ENCODE results near the gene LY6G5B. TPM values are rescaled to one million over a fixed set of nuclear protein-coding genes. Genes with fewer than 3 reads are reported as not detected.

Gene LY6G5B
- total and polyA plus RNA-seq, 2 donors (not counting 3 experiments of a cell fraction or from before 2014, with no cell fraction given), result 15.4 to 25.0 TPM

- Histone ChIP-seq H2AFZ (ENCODE audit: low read depth, low read length) (no peak overlapping the region), H3K36me3 (ENCODE audit: control insufficient read depth in 2 of 2, extremely low read depth in 1 of 2, insufficient read depth in 2 of 2, low read length in 2 of 2) (peaks cover 0 to 20% of the 10 kb centered on the region in 2 experiments), H3K4me1 (ENCODE audit: control insufficient read depth, extremely low read depth, insufficient read depth, low read length) (peaks cover 8% of the 10 kb centered on the region), H3K9me1 (replicated peaks; ENCODE audit: control insufficient read depth, extremely low read depth, insufficient read depth, low read length) (no peaks in the 10 kb centered on the region), H3K9ac (replicated peaks; ENCODE audit: extremely low read depth, insufficient read depth, low read length) (no peak overlapping the region), H3K27me3 (ENCODE audit: control insufficient read depth in 2 of 2, insufficient read depth in 2 of 2, low read length in 2 of 2) (no peaks in the 10 kb centered on the region), H3K4me2 (ENCODE audit: insufficient read depth, low read length) (no peak overlapping the region), H3K4me3 (replicated peaks in 1 of 3; ENCODE audit: insufficient read depth in 1 of 3, low read depth in 1 of 3, low read length in 3 of 3) (no peak overlapping the region), H3K27ac (ENCODE audit: insufficient read depth, low read depth, low read length) (no peak overlapping the region), H4K20me1 (replicated peaks; ENCODE audit: control insufficient read depth, extremely low read depth, insufficient read depth, low read length) (no peaks in the 10 kb centered on the region), H3K9me3 (replicated peaks; ENCODE audit: control insufficient read depth, insufficient read depth, low read length) (no peaks in the 10 kb centered on the region), H3K79me2 (ENCODE audit: control insufficient read depth, insufficient read depth, low read length) (no peaks in the 10 kb centered on the region)
- TF ChIP-seq POLR2AphosphoS5 (IDR thresholded peaks at IDR 0.05; ENCODE audit: insufficient read depth, low read depth, low read length), result no peak
- no peak for TF ChIP-seq EZH2 (IDR thresholded peaks at IDR 0.05; ENCODE audit: borderline replicate concordance, low read depth, low read length, severe bottlenecking)
- no peak for TF ChIP-seq CTCF (IDR thresholded peaks at IDR 0.05; ENCODE audit: extremely low read depth in 1 of 2, insufficient read depth in 1 of 2, low read depth in 1 of 2, low read length in 2 of 2)
- no peak for TF ChIP-seq GATA2 (IDR thresholded peaks at IDR 0.05; ENCODE audit: insufficient read depth, insufficient read length, low read depth, low read length)
- TF ChIP-seq POLR2A (IDR thresholded peaks at IDR 0.05; ENCODE audit: low read depth, low read length), result no peak
- TF ChIP-seq MAX (IDR thresholded peaks at IDR 0.05; ENCODE audit: insufficient read depth, insufficient read length), result no peak
- TF ChIP-seq JUN (IDR thresholded peaks at IDR 0.05; ENCODE audit: borderline replicate concordance, insufficient read depth, insufficient read length, low read depth), result no peak
- no peak for TF ChIP-seq MYC (IDR thresholded peaks at IDR 0.05; ENCODE audit: low read depth, low read length)
- no peak for TF ChIP-seq FOS (IDR thresholded peaks at IDR 0.05; ENCODE audit: borderline replicate concordance, insufficient read depth, low read length)
- no TSS peak for BruUV-seq (replicated peaks)
- FAIRE-seq (no peak), DNase-seq (ENCODE audit: low read depth, low spot score) (no peak)
- CTCF ChIA-PET, result interaction anchor here (0.6 to 2.0 kb wide), 4 partner anchors 10 to 146 kb away, joined by 3 to 10 read pairs (median 4); no protein-coding TSS in a partner anchor
- dilution Hi-C loops (cut with MboI; ENCODE audit: extremely low pct_ligation_motif_present, low sequenced_read_pairs), result no loop called here
- POLR2A ChIA-PET, result no interaction called here
- intact Hi-C loops (cut with micrococcal nuclease), result no loop called here
Observed at GRCh38 chr6:31683591-31683990, 13.8 kb downstream of the LY6G5B start.
